CD4-positive, alpha-beta T cell treated with Interleukin-1 beta for 1 hour (primary cell): ENCODE data around the gene ARHGEF26.

Source experiments
- DNase-seq, 2 donors: peaks; one replicate each; pipeline ENCODE4 v3.0.0-alpha.2; 2020 to 2022

The ARHGEF26 gene

GRCh38 chr3:154274348-154274747, 153.2 kb downstream of the ARHGEF26 start:
- DNase-seq, result no peak

GRCh38 chr3:154275292-154275691, 154.1 kb downstream of the ARHGEF26 start:
- no peak for DNase-seq

GRCh38 chr3:154275965-154276364, 154.8 kb downstream of the ARHGEF26 start:
- DNase-seq, result no peak

- DNase-seq, result no peak
Observed at GRCh38 chr3:154280161-154280560, 159.0 kb downstream of the ARHGEF26 start.

GRCh38 chr3:154285221-154285620, 164.0 kb downstream of the ARHGEF26 start:
- DNase-seq, result no peak

GRCh38 chr3:154290187-154290586, 169.0 kb downstream of the ARHGEF26 start:
- no peak for DNase-seq

GRCh38 chr3:154294016-154294415, 172.8 kb downstream of the ARHGEF26 start:
- no peak for DNase-seq

- DNase-seq, result no peak
Observed at GRCh38 chr3:154301561-154301960, 180.4 kb downstream of the ARHGEF26 start.

GRCh38 chr3:154304116-154304786, 183.1 kb downstream of the ARHGEF26 start:
- no peak for DNase-seq

- no peak for DNase-seq
Observed at GRCh38 chr3:154304936-154305335, 183.7 kb downstream of the ARHGEF26 start.

GRCh38 chr3:154307363-154307762, 186.2 kb downstream of the ARHGEF26 start:
- no peak for DNase-seq
